Stimulated activated CD8-positive, alpha-beta memory T cell treated with anti-CD3 and anti-CD28 coated beads, Interleukin-15, amount 100 ng/mL, for 1 hour (primary cell): Measurements from ENCODE around the gene S100A8.
"Not testable (repeated sequence)": the region's sequence is repeated elsewhere in the genome, so short reads cannot be mapped to it uniquely, and the experiment has no call there.

Experiments
- DNase-seq: peaks from one replicate; pipeline ENCODE4 v3.0.0-alpha.2; 2020; ENCODE audit warnings: low read depth

S100A8 gene

GRCh38 chr1:153390938-153391710 is at the start of gene S100A8:
TSS of gene S100A8 (minus strand) at chr1:153391073. CDS start at chr1:153390535, 538 bp downstream.
- DNase-seq = no peak

- DNase-seq = no peak
These were observed 48.4 kb upstream of the S100A8 start for GRCh38 chr1:153439273-153439672.

- DNase-seq = no peak
These were observed 47.7 kb upstream of the S100A8 start for GRCh38 chr1:153438599-153438998.

- no peak for DNase-seq
These were observed 46.4 kb upstream of the S100A8 start for GRCh38 chr1:153437236-153437635.

GRCh38 chr1:153434746-153435455 is 44.0 kb upstream of the S100A8 start:
- no peak for DNase-seq

- no peak for DNase-seq
These were observed 42.2 kb upstream of the S100A8 start for GRCh38 chr1:153432874-153433681.

GRCh38 chr1:153431928-153432327 is 41.1 kb upstream of the S100A8 start:
- DNase-seq = no peak

- no peak for DNase-seq
These were observed 40.6 kb upstream of the S100A8 start for GRCh38 chr1:153431427-153431826.

GRCh38 chr1:153431002-153431401 is 40.1 kb upstream of the S100A8 start:
- DNase-seq = no peak

- DNase-seq = no peak
These were observed 39.7 kb upstream of the S100A8 start for GRCh38 chr1:153430561-153430960.

- no peak for DNase-seq
These were observed 39.3 kb upstream of the S100A8 start for GRCh38 chr1:153430166-153430553.

GRCh38 chr1:153429266-153430165 is 38.6 kb upstream of the S100A8 start:
- DNase-seq = no peak

- DNase-seq = no peak
These were observed 37.9 kb upstream of the S100A8 start for GRCh38 chr1:153428791-153429190.

- DNase-seq = no peak
These were observed 37.3 kb upstream of the S100A8 start for GRCh38 chr1:153428073-153428638.

- no peak for DNase-seq
These were observed 35.9 kb upstream of the S100A8 start for GRCh38 chr1:153426809-153427208.

- peak; percentile 43 for DNase-seq
These were observed 31.7 kb upstream of the S100A8 start for GRCh38 chr1:153422450-153423068.

- DNase-seq = no peak
These were observed 29.4 kb upstream of the S100A8 start for GRCh38 chr1:153420306-153420705.

GRCh38 chr1:153419436-153419793 is 28.5 kb upstream of the S100A8 start:
- not testable (repeated sequence) for DNase-seq

- not testable (repeated sequence) for DNase-seq
These were observed 28.0 kb upstream of the S100A8 start for GRCh38 chr1:153418758-153419435.
